Coronary artery (tissue), 2 donors: Measurements from ENCODE around the gene DLK1.

Experiments
- DNase-seq: peaks from one replicate; pipeline ENCODE4 v3.0.0-alpha.2; 2017; ENCODE audit warnings: low spot score
- H3K27ac ChIP-seq, 2 donors: fragments of 200-600 bp; sonication (generic); one replicate each; pipeline ENCODE4 v1.5.1; 2016 to 2019
- H3K4me3 ChIP-seq: fragments of 200-600 bp; sonication (generic); 2 replicates; pipeline ENCODE4 v1.5.1; 2016; ENCODE audit warnings: mild to moderate bottlenecking, moderate library complexity
- TF ChIP-seq, protein P1 (sequence below): fragments of 200-600 bp; sonication (generic); IDR thresholded peaks from one replicate; pipeline ENCODE4 v1.5.1; 2019; ENCODE audit warnings: antibody characterized with exemption

The DLK1 gene

DNA sequence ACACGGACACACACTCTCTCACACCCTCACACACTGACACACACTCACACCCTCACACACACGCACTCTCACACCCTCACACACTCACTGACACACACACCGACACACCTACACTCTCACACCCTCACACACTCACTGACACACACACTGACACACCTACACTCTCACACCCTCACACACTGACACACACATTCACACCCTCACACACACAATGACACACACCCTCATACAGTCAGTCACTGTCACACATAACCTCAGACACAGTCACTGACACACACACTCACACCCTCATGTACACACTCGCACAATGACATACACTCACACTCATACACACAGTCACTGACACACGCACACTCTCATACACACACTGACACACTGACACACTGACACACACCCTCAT, 19.8 kb upstream of the DLK1 start:
- DNase-seq, result no peak
- no peak overlapping the region for H3K27ac ChIP-seq
- TF ChIP-seq, protein P1, sequence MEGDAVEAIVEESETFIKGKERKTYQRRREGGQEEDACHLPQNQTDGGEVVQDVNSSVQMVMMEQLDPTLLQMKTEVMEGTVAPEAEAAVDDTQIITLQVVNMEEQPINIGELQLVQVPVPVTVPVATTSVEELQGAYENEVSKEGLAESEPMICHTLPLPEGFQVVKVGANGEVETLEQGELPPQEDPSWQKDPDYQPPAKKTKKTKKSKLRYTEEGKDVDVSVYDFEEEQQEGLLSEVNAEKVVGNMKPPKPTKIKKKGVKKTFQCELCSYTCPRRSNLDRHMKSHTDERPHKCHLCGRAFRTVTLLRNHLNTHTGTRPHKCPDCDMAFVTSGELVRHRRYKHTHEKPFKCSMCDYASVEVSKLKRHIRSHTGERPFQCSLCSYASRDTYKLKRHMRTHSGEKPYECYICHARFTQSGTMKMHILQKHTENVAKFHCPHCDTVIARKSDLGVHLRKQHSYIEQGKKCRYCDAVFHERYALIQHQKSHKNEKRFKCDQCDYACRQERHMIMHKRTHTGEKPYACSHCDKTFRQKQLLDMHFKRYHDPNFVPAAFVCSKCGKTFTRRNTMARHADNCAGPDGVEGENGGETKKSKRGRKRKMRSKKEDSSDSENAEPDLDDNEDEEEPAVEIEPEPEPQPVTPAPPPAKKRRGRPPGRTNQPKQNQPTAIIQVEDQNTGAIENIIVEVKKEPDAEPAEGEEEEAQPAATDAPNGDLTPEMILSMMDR, result no peak
- no peak overlapping the region for H3K4me3 ChIP-seq

DNA sequence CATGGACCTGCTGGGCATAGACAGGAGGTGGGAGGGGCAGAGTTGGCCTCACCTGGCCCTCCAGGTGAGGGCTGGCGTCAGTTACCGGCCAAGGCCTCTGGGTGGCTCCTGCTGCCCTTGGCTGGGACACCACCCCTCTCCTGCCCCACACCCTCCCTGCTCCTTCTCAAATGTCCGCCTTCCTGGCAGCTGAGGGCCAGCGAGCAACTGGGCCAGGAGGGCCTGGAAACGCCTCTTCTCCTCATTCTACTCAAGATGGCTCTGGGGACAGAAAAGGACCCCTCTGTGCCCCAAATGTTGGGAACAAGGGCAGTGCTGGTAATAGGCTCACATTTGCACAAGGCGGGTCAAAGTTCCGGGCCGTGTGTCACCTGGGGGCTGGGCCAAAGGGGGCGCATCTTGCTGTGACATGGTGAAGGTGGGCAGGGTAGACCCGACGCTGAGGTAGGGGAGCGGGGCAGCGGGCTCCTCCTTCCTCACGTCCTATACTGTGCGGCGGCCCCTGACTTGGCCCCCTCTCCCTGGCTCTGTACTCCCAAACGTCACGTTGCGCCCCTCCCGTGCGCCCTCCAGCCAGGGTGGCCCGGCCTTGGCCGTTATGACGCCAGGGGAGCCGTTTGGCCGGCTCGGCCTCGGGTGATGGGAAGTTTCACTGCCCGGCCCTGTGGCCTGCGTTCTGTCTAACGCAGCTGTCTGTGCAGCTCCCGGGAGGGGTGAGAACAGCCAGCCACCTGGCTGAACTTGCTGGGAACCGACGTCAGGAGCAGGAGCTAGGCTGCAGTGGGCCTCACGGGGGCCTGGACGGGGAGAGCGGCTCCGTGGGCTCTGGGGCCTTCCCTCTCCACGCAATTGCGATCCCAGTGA, 18.0 kb upstream of the DLK1 start:
- TF ChIP-seq, protein P1, result no peak
- H3K4me3 ChIP-seq, result peak overlapping the region; percentile 40
- no peak for DNase-seq
- H3K27ac ChIP-seq, result no peak overlapping the region

DNA sequence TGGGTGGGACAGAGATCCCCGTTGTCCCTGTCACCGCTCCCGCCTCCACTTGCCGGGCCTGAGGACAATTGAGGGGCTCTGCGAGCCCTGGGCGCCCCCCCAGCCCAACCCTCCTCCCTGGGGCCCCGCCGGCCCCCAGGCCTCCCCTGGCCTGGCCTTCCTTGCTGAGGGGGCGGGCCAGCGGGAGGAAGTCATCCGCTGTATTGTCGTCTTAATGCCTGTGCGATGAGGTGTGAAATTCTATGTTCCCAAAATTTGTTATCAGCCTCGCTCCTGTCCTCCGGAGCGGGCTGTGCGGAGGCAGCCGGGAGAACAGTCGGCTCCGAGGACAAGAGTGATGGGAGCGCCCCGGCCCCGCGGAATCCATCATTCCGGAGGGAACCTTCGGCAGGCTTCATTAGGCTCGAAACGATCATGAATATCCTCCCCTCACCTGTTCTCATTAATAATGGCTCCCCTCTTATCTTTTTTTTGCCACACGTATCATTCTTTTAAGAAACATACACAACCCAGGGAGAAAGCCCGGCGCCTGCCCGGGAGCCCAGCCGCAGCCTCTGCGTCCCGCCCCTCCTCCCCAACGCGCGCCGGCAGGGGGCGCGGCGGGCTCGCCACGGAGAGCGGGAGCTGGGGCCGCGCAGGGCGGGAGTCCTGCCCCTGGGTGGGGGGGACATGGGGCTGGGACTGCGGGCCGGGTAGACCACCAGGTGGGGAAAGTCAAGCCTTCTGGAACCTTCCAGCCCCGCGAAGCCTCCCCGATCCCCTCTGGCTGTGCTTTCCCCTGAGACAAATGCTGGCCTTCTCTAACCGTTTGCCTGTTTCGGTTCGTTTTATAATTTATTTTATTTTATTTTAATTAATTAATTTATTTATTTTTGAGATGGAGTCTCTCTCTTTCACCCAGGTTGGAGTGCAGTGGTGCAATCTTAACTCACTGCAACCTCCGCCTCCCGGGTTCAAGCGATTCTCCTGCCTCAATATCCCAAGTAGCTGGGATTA, 17.1 kb upstream of the DLK1 start:
- TF ChIP-seq, protein P1, result peak; percentile 37
- Histone ChIP-seq H3K4me3 (peak overlapping the region; percentile 40), H3K27ac (no peak overlapping the region)
- DNase-seq, result no peak

DNA sequence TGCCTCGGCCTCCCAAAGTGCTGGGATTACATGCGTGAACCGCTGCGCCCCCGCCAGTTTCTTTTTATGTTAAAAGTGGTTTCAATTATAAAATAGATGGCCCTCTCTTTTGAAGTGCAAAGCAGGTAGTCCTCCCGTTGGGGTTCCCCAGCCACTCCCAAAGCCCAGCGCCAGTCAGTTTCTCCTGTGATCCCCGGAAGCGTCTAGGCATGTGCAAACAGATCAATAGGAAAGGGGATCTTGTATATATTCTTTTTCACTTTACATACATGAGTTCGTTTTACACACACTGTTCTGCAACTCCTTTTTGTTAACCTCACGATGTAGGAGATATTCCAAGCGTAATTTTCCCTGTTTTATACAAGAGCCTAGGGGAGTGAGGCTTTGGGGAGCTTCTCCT, 16.3 kb upstream of the DLK1 start:
- Histone ChIP-seq H3K4me3 (no peak overlapping the region), H3K27ac (no peak overlapping the region)
- DNase-seq, result no peak
- TF ChIP-seq, protein P1, result no peak

DNA sequence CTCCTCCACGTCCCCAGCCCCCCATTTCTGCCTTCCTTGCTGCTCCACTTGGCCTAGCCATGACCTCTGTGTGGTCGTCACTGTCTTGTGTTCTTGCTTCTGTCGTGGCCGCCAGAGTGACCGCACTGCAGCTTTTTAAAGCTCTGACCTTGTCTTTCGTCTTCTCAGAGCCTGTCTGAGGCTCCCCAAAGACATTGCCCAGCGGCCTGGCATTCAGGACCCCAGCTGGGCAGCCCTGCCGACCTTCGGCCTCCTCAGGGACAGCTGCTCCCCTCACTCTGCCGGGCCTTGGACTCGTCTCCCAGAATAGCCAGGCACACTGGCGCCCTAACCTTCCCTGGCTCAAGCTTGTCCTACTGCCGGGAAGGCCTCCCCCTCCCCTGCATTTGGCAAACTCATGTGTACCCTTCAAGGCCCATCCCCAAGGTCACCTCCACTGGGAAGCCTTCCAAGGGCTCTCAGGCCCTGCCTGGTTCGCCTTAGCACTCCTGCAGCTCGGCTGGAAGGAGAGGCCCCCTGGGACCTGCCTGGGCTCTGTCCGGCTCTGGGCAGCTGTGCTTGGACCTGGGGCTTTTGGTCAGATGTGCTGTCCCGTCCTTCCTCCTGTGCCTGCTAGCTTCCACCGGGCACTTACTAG, 15.7 kb upstream of the DLK1 start:
- H3K4me3 ChIP-seq, result no peak overlapping the region
- no peak for DNase-seq
- H3K27ac ChIP-seq, result no peak overlapping the region
- TF ChIP-seq, protein P1, result no peak

DNA sequence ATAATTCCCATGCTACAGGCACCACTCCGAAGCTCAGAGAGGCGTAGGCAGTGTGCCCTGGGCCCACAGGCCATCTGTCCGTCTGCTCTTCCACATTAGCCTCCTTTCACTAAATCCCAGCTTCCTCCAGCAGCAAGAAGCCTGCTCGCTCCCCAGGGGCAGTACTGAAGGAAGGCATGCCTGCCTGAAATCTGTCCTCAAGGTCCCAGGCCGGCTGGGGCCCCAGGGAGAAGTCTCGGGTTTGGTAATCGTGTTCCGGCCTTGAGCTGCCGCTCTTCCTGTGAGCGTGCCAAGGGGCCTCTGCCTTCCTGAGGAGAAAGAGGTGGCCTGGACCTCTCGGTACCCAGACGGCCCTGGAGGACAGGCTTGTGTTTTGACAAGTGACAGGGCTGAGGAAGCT, 15.2 kb upstream of the DLK1 start:
- H3K27ac ChIP-seq, result no peak overlapping the region
- no peak for DNase-seq
- TF ChIP-seq, protein P1, result no peak

More for the DNA sequence above, 15.2 kb upstream of the DLK1 start:
- no peak overlapping the region for H3K4me3 ChIP-seq
